ENCODE results near the gene LAS1L. TPM values are rescaled to one million over a fixed set of nuclear protein-coding genes. Genes with fewer than 3 reads are reported as not detected.
"Not testable (repeated sequence)": the region's sequence is repeated elsewhere in the genome, so short reads cannot be mapped to it uniquely, and the experiment has no call there.

LAS1L gene
- total RNA-seq (2014; rRNA removed; shearing (Covaris generic)) = 45.4 and 48.7 TPM in 2 replicates
- 53.6 and 63.4 TPM in 2 replicates for polyA plus RNA-seq (2014; cell fraction: nucleus; rRNA removed)

- DNase-seq (ENCODE audit: extremely low read depth, low read depth) = peak; percentile 96
Observed at GRCh38 chrX:65534450-65535292, at the start of gene LAS1L. LAS1L (minus strand) TSS chrX:65534787; CDS start chrX:65534715, 72 bp downstream.

DNA sequence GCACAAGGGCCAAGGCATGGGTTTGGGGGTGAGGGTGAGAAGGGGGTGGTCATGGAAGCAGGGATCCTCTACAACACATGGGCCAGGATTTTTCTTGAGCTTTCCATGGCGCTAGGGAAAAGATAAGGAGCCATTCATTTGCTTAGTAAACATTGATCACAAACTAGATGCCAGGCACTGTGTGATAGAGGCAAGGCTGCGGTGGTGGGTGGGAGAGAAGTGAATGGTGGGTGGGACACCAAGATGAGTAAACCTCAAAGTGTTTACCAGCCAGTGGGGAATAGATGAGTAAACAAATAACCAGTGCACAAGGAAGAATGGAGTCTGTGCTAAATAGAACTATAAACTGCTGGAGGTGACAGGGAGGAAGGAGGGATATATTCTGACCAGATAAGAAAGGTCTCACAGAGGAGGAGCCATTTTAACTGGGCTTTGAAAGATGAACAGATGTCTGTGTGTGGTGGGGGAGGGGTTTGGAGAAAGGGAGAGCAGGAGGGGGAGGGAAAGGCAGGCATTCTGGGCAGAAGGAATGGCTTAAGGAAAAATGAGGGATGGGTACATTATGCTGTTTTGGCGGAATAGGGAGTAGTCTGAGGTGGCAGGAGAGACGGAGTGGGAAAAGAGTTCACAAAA is 48.0 kb upstream of the LAS1L start:
- no peak for DNase-seq (ENCODE audit: extremely low read depth, low read depth)

DNA sequence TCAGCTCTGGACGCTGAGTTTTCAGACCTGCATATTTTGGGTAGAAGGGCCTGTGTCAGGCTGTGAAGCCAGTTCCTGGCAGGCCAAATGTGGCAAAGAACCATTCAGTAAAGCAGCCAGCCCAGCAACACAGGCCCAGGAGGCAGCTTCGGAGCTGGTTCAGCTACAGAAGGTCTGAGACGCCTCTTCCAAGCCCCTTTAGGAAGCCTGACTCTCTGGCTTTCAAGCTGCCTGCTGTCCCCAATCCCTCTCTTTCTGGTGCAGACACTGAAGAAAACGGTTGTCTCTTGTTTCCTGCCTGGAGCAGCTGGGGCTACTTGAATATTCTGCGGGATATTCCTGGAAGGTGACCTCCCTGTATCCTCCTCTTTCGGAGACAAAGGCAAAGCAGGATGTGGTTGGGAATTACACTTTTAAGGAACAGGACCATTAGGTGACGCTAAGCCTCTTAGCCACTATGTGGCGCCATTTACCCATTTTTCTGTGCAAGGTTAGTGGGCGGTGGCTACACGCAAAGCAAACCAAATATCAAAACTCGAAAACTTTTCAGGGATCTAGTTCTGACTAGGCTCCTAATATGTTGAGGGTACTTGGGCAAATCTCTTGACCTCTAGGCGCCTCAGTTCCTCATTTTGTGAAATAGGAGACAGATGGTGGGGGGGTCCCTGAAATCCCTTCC is 47.2 kb upstream of the LAS1L start:
- peak; percentile 66 for DNase-seq (ENCODE audit: extremely low read depth, low read depth)

- DNase-seq (ENCODE audit: extremely low read depth, low read depth) = no peak
Observed at GRCh38 chrX:65578346-65578745, 43.8 kb upstream of the LAS1L start.

- no peak for DNase-seq (ENCODE audit: extremely low read depth, low read depth)
Observed at GRCh38 chrX:65576160-65576559, 41.6 kb upstream of the LAS1L start.

GRCh38 chrX:65575022-65575421 is 40.4 kb upstream of the LAS1L start:
- DNase-seq (ENCODE audit: extremely low read depth, low read depth) = no peak

DNA sequence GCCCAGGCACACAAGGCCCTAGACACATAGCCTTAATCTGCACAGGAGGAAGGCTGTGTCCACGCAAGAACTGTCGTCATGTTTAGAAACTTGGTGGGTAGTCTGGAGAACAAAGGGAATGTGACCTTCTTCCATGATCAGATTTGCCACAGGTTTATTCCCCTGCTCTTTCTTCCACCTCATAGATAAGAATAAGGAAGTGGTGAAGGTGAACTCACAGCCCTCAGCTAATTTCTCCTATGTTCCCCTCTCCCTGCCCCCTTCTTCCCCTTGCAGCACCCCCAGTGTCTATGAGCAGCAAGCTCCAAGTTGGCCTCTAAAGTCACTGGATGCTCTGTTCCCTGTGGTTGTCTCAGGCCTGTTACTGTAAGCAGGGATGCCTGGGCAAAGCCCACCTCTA is 39.8 kb upstream of the LAS1L start:
- no peak for DNase-seq (ENCODE audit: extremely low read depth, low read depth)

- no peak for DNase-seq (ENCODE audit: extremely low read depth, low read depth)
Observed at GRCh38 chrX:65572971-65573370, 38.4 kb upstream of the LAS1L start.

DNA sequence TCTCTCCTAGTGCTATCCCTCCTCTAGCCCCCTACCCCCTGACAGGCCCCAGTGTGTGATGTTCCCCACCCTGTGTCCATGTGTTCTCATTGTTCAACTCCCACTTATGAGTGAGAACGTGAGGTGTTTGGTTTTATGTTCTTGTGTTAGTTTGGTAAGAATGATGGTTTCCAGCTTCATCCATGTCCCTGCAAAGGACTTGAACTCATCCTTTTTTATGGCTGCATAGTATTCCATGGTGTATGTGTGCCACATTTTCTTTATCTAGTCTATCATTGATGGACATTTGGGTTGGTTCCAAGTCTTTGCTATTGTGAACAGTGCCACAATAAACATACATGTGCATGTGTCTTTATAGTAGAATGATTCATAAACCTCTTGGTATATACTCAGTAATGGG is 28.3 kb upstream of the LAS1L start:
- not testable (repeated sequence) for DNase-seq (ENCODE audit: extremely low read depth, low read depth)

GRCh38 chrX:65551489-65552339 is 17.1 kb upstream of the LAS1L start:
- no peak for DNase-seq (ENCODE audit: extremely low read depth, low read depth)

GRCh38 chrX:65551086-65551485 is 16.5 kb upstream of the LAS1L start:
- no peak for DNase-seq (ENCODE audit: extremely low read depth, low read depth)

DNA sequence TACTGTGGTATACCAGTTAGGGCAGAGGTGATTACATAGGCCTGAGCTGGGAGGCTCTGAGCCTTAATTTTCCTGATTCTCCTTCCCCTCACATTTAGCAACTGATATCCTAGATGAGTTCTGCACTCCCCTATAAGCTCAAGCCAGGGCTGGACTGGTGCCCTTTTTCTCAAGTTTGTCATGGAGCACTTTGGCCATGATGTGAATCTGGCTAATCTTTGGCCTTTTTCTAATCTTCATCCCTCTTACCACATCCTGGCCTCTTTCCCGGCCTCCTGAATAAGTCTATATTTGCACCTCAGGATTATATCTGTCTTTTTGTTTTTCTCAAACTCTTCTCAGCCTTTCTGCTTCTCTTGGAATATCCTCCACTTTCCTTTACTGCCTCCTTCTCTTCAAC is 10.9 kb upstream of the LAS1L start:
- no peak for DNase-seq (ENCODE audit: extremely low read depth, low read depth)

DNA sequence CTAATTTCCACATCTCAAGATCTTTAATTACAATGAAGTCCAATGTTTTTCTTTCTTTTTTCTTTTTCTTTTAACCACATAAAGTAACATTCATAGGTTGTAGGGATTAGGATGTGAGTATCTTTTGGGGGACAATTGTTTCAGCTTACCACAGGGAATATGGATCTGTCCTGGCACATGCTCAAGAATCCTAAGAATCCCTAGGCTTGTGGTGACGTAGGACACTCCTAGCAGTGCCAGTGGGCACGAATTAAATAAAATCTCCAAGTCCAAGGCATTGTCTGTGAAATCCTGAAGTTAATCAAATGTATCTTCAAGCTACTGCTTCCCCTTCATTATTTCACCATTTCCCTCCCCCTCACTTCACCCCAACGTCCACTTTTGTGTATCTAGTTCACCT is 2.6 kb upstream of the LAS1L start:
- DNase-seq (ENCODE audit: extremely low read depth, low read depth) = no peak

GRCh38 chrX:65536291-65536690 is 1.7 kb upstream of the LAS1L start:
- no peak for DNase-seq (ENCODE audit: extremely low read depth, low read depth)

GRCh38 chrX:65532016-65532415 is 2.6 kb downstream of the LAS1L start:
- DNase-seq (ENCODE audit: extremely low read depth, low read depth) = no peak

- DNase-seq (ENCODE audit: extremely low read depth, low read depth) = peak; percentile 36
Observed at GRCh38 chrX:65528705-65529340, 5.8 kb downstream of the LAS1L start.

DNA sequence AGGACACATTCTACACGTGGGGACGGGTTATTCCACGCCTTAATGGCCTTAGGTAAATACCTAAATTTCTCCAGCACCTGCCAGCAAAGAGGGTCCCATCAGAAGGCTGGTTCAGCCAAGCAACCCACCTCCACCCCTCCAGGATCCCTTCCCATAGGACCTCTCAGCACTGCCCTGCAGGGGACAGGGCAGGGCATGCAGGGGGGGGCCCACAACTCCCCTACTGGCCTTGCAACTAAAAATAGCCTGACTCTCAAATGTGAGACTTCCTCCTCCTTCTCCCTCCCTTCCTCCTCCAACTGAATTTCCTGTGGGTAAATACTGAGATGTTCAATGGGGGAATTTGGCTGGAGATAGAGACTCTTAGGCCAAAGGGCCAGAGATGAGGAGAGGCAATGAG is 6.3 kb downstream of the LAS1L start:
- no peak for DNase-seq (ENCODE audit: extremely low read depth, low read depth)

DNA sequence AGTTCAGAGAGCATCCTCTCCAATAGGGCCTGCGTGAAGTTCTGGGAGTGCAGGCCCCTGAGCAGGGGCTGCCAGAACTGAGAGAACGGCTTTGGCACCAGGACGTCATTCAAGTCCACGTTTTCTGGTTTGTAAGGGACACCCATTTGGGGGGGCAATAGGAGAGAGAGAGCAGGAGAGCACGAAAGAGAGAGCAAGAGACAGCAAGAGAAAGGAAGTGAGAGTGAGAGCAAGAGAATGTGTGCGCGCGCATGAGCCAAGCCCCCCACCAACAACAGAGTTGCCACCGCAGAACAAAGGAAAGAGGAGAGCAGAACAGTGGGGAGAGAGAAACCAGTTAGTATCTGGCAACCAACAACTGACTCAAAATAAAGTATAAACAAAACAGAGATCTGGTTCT is 10.4 kb downstream of the LAS1L start:
- DNase-seq (ENCODE audit: extremely low read depth, low read depth) = no peak

GRCh38 chrX:65522739-65523372 is 11.7 kb downstream of the LAS1L start:
- no peak for DNase-seq (ENCODE audit: extremely low read depth, low read depth)

- DNase-seq (ENCODE audit: extremely low read depth, low read depth) = not testable (repeated sequence)
Observed at GRCh38 chrX:65519530-65519929, 15.1 kb downstream of the LAS1L start.

Data from NCI-H460 (cell line).